Measurements from ENCODE around the gene HOGA1. TPM values are rescaled to one million over a fixed set of nuclear protein-coding genes. Genes with fewer than 3 reads are reported as not detected.
"Not testable (repeated sequence)": the region's sequence is repeated elsewhere in the genome, so short reads cannot be mapped to it uniquely, and the experiment has no call there.

HOGA1 gene
- total and polyA plus RNA-seq, 7 donors = 0.26 to 1.2 (median 0.71) TPM; not detected in 4

DNA sequence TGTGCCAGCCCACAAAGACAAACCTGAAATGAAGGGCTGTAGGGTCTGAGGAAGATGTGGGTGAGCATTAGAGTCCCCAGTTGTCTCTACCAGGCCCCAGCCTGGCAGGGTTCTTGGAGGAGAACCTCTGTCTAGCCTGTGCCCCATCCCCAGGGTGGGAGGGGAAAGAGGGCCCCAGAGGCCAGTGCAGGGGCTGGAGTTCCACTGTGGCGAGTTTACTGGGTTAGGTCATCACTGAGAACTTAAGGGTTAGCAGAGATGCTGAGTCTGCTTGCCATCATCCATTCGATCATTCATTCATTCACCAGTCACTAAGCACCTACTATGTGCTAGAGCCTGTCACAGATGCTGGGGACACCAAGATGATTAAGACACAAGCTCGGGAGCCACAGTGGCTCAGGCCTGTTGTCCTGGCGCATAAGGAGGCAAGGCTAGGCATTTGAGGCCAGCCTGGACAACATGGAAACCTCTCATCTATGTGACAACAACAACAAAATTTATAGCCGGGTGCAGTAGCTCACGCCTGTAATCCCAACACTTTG, 9.0 kb upstream of the HOGA1 start:
- no peak for DNase-seq
- peaks cover 0 to 9% (median 3%) of the 10 kb centered on the region in 4 donors for H3K36me3 ChIP-seq
- H3K4me1 ChIP-seq = peaks cover 0 to 30% (median 22%) of the 10 kb centered on the region in 4 donors
- H3K27me3 ChIP-seq = no peaks in the 10 kb centered on the region
- no peak overlapping the region for H3K4me3 ChIP-seq
- intact Hi-C loops (cut with DNase I) = no loop called here
- no peaks in the 10 kb centered on the region for H3K9me3 ChIP-seq
- WGBS, 2 donors = 76 to 88% methylated on average over 6 of the region's 6 CpGs
- TF ChIP-seq, protein P1, sequence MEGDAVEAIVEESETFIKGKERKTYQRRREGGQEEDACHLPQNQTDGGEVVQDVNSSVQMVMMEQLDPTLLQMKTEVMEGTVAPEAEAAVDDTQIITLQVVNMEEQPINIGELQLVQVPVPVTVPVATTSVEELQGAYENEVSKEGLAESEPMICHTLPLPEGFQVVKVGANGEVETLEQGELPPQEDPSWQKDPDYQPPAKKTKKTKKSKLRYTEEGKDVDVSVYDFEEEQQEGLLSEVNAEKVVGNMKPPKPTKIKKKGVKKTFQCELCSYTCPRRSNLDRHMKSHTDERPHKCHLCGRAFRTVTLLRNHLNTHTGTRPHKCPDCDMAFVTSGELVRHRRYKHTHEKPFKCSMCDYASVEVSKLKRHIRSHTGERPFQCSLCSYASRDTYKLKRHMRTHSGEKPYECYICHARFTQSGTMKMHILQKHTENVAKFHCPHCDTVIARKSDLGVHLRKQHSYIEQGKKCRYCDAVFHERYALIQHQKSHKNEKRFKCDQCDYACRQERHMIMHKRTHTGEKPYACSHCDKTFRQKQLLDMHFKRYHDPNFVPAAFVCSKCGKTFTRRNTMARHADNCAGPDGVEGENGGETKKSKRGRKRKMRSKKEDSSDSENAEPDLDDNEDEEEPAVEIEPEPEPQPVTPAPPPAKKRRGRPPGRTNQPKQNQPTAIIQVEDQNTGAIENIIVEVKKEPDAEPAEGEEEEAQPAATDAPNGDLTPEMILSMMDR (IDR thresholded peaks at IDR 0.05) = no peak
- no peak for TF ChIP-seq POLR2AphosphoS5 (IDR thresholded peaks at IDR 0.05)
- no peak for TF ChIP-seq POLR2A (IDR thresholded peaks at IDR 0.05)
- TF ChIP-seq EP300 (IDR thresholded peaks at IDR 0.05) = no peak
- peak overlapping the region; percentile 33 to 82 (median 66) for H3K27ac ChIP-seq

DNA sequence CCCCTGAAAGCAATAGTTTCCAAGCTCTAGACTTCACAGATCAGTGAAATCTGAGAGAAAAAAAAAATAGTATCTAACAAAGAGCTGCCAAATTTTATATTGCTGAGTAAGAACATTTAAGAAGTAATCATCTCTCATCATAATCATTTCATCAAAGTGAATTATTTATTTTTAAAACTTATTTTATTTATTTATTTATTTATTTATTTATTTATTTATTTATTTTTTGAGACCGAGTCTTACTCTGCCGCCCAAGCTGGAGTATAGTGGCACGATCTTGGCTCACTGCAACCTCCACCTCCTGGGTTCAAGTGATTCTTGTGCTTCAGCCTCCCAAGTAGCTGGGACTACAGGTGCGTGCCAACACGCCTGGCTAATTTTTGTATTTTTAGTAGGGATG, 7.7 kb upstream of the HOGA1 start:
- H3K36me3 ChIP-seq; H3K27me3 ChIP-seq; H3K9me3 ChIP-seq; H3K4me3 ChIP-seq; DNase-seq; intact Hi-C loops (cut with DNase I): not testable (repeated sequence)
- 55 to 74% methylated on average over 5 of the region's 5 CpGs for WGBS, 2 donors
- Histone ChIP-seq H3K27ac (peak overlapping the region in 1 of 4 donors; percentile 82), H3K4me1 (peaks cover 0 to 30% (median 22%) of the 10 kb centered on the region in 4 donors)

DNA sequence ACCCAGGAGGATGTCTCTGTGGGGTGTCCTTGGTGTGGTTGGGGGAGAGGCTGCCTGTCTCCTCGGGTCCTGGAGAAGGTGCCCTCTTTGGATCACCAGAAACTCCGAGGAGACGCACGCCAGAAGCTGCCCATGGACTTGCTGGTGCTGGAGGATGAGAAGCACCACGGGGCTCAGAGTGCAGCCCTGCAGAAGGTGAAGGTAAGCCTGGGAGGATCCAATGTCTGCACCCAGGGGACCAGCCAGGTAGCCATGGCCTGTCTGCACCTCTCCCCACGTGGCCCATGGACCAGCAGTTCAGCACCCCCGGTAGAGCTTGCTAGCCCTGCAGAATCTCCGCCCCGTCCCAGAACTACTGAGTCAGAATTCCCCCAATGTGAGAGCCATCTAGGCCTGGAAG, 6.5 kb upstream of the HOGA1 start:
- Histone ChIP-seq H3K27me3 (no peaks in the 10 kb centered on the region), H3K9me3 (no peaks in the 10 kb centered on the region), H3K4me1 (peaks cover 0 to 21% (median 14%) of the 10 kb centered on the region in 4 donors), H3K36me3 (no peaks in the 10 kb centered on the region), H3K4me3 (no peak overlapping the region), H3K27ac (no peak overlapping the region)
- no peak for DNase-seq
- 77 to 82% methylated on average over 9 of the region's 9 CpGs for WGBS, 2 donors
- intact Hi-C loops (cut with DNase I) = no loop called here
- TF ChIP-seq POLR2AphosphoS5 (IDR thresholded peaks at IDR 0.05) (no peak), POLR2A (IDR thresholded peaks at IDR 0.05) (no peak), EP300 (IDR thresholded peaks at IDR 0.05) (no peak)
- TF ChIP-seq, protein P1 (IDR thresholded peaks at IDR 0.05) = no peak

DNA sequence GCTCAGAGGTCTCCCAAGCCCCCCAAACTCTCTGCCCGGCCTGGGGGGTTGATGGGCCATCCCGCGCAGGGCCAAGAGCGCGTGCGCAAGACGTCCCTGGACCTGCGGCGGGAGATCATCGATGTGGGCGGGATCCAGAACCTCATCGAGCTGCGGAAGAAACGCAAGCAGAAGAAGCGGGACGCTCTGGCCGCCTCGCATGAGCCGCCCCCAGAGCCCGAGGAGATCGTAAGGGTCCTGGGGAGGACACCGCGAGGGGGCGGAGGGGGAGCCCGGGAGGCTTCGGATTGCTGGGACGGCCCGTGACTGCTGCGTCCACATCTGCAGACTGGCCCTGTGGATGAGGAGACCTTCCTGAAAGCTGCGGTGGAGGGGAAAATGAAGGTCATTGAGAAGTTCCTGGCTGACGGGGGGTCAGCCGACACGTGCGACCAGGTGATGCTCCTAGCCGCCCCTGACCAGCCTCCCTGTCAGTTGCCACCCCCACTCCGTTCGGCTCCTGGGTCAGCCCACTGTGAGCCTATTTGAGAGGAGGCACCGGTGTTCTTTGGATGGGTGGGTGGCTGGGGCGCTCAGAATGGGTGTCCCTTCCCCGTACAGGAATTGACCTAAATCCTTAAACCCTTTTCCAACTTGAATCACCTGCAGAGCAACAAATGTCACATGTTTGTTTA, 5.9 kb upstream of the HOGA1 start:
- no peaks in the 10 kb centered on the region for H3K27me3 ChIP-seq
- H3K36me3 ChIP-seq = no peaks in the 10 kb centered on the region
- peaks cover 0 to 15% (median 12%) of the 10 kb centered on the region in 4 donors for H3K4me1 ChIP-seq
- TF ChIP-seq, protein P1 (IDR thresholded peaks at IDR 0.05) = no peak
- no peak for TF ChIP-seq EP300 (IDR thresholded peaks at IDR 0.05)
- no peak for TF ChIP-seq POLR2AphosphoS5 (IDR thresholded peaks at IDR 0.05)
- TF ChIP-seq POLR2A (IDR thresholded peaks at IDR 0.05) = no peak
- no peak for DNase-seq
- H3K27ac ChIP-seq = no peak overlapping the region
- WGBS, 2 donors = 75 to 80% methylated on average over 40 of the region's 40 CpGs
- peak overlapping the region in 1 of 4 donors; percentile 15 for H3K4me3 ChIP-seq
- intact Hi-C loops (cut with DNase I) = no loop called here
- H3K9me3 ChIP-seq = no peaks in the 10 kb centered on the region

DNA sequence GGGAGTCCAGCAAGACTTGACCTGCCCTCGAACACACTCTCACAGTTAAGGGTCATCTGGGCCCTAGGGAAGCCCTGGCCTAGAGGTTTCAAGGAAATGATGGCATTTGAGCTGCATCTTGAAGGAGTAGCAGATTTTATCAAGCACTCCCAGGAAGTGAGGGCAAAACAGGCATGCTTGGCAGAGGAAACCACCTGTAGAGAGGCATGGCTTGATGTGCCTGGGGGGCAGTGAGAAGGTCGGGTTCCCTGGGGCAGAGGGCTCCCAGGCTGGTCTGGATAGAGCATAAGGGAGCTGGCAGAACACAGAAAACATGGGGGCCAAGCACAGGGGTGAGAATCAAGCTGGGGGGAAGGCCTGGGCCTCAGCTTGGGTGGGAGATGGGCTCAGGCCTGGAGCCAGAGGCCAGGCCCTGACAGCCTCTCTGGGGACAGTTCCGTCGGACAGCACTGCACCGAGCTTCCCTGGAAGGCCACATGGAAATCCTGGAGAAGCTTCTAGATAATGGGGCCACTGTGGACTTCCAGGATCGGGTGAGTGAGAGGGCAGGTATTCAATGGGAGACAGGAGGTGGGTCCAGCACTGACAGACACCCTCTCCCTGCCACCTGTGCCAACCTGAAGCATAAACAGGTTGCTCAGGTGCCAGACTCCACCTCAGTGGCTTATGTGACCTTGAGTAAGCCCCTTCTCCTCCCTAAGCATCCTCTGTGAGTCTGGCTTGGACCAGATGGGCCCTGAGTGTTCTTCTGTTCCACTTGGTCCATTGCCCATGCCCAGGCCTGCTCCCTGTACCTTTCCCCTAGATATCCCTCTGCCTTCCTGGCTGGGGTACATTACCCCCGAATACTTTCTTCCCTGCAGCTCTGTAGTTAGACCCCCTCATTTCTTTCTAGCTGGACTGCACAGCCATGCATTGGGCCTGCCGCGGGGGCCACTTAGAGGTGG, 3.5 kb upstream of the HOGA1 start:
- H3K27ac ChIP-seq = no peak overlapping the region
- 89 to 92% methylated on average over 9 of the region's 9 CpGs for WGBS, 2 donors
- no peak overlapping the region for H3K4me3 ChIP-seq
- no peaks in the 10 kb centered on the region for H3K27me3 ChIP-seq
- no peaks in the 10 kb centered on the region for H3K4me1 ChIP-seq
- TF ChIP-seq, protein P1 (IDR thresholded peaks at IDR 0.05) = no peak
- TF ChIP-seq POLR2A (IDR thresholded peaks at IDR 0.05) (no peak), EP300 (IDR thresholded peaks at IDR 0.05) (no peak), POLR2AphosphoS5 (IDR thresholded peaks at IDR 0.05) (no peak)
- DNase-seq = peak; percentile 33
- intact Hi-C loops (cut with DNase I) = no loop called here
- H3K9me3 ChIP-seq = no peaks in the 10 kb centered on the region
- H3K36me3 ChIP-seq = no peaks in the 10 kb centered on the region

All from sigmoid colon (tissue), 7 donors.